ENCODE data around the gene GAK. TPM values are rescaled to one million over a fixed set of nuclear protein-coding genes. Genes with fewer than 3 reads are reported as not detected.
A peak's percentile ranks its signal among the peaks of the same experiment; 100 is the strongest.

GAK gene
- polyA plus RNA-seq, 3 donors = 52.5 to 87.8 (median 68.3) TPM

DNA sequence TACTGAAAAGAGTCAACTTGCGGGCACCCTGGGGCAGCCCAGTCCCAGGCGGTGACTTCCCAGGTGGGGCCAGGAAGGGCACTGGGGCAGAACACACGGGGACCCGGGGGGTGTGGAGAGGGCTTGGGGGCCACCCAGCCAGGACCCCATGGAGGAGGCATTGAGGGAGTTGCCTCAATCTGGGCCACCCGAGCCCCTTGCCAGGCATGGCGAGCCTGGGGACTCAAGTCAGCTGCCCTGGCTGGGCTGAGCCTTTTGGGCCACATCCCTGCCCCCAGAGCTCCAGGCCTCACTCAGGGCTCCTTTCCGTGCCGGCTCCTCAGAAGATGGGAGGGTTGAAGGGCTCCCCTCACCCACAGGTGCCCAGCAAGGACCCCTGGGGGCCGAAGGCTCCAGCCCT lies 99.6 kb downstream of the GAK start:
- no peak for DNase-seq (ENCODE audit: extremely low read depth in 1 of 11, low read depth in 9 of 11, low spot score in 4 of 11)

GRCh38 chr4:832108-832507 lies 100.0 kb downstream of the GAK start:
- DNase-seq (ENCODE audit: extremely low read depth in 1 of 11, low read depth in 9 of 11, low spot score in 4 of 11) = no peak

DNA sequence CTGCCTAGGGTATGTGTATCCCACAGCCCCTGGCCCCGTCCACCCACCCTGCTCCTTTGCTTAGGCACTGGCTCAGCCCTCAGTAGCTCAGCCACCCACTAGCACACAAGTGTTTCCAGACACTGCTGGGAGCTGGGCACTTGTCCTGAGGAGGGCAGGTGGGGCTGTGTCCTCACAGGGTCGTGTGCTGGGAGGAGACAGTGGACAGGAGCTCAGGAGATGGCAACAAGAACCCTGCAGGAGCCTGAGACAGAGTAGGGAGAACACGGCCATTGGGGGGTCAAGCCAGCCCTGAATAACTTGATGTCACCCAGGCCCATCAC lies 100.7 kb downstream of the GAK start:
- no peak for DNase-seq (ENCODE audit: extremely low read depth in 1 of 11, low read depth in 9 of 11, low spot score in 4 of 11)

GRCh38 chr4:830601-831482 lies 101.3 kb downstream of the GAK start:
- DNase-seq (ENCODE audit: extremely low read depth in 1 of 11, low read depth in 9 of 11, low spot score in 4 of 11) = no peak

GRCh38 chr4:829761-830600 lies 102.1 kb downstream of the GAK start:
- no peak for DNase-seq (ENCODE audit: extremely low read depth in 1 of 11, low read depth in 9 of 11, low spot score in 4 of 11)

DNA sequence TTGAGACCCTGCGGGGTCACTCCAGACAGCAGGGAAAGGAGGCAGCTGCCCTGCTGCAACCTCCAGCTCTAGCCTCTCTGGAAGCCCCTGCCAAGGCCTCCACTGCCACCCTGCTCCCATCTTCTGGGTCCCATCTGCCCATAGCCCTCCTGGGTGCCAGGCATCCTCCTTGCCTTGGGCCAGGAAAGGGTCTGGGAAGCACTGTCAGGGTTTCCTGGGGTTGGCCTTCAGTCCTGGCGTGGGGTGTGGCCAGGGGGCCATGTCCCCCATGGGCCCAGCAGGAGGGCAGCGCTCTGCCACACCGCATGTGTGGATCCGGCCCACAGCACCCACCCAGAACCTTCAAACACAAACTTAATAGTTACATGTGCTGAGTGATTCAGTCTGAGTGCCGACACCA lies 102.8 kb downstream of the GAK start:
- DNase-seq (ENCODE audit: extremely low read depth in 1 of 11, low read depth in 9 of 11, low spot score in 4 of 11) = no peak

DNA sequence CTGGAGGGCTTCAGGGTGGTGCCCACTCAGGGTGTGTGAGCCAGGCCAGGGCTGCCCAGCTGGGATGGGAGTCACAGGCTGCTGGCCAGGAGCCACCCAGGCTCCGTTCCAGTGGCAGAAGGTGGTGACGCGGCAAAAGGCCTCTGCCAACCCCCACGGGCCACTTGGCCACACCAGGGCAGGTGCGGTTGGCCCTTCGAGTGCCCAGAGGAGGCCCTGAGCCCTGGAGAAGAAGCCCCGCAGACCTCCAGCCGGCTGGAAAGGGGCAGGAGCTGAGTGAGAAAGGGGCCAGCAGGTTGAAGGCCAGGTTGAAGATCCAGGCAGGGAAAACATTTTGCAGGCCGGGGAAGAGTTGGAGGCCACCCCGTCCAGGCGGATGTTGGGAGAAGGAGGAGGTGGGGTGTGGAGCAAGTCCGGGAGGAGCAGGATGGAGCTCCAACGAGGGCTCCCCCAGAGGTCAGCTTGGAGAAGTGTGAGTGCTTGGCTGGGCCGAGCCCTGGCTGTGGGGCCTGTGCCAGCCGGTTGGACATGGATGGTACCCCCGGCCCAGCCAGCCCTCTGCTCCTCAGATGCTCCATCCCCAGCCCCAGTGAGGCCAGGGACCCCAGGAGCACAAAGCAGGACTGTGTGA lies 103.4 kb downstream of the GAK start:
- no peak for DNase-seq (ENCODE audit: extremely low read depth in 1 of 11, low read depth in 9 of 11, low spot score in 4 of 11)

GRCh38 chr4:827209-828081 lies 104.7 kb downstream of the GAK start:
- no peak for DNase-seq (ENCODE audit: extremely low read depth in 1 of 11, low read depth in 9 of 11, low spot score in 4 of 11)

DNA sequence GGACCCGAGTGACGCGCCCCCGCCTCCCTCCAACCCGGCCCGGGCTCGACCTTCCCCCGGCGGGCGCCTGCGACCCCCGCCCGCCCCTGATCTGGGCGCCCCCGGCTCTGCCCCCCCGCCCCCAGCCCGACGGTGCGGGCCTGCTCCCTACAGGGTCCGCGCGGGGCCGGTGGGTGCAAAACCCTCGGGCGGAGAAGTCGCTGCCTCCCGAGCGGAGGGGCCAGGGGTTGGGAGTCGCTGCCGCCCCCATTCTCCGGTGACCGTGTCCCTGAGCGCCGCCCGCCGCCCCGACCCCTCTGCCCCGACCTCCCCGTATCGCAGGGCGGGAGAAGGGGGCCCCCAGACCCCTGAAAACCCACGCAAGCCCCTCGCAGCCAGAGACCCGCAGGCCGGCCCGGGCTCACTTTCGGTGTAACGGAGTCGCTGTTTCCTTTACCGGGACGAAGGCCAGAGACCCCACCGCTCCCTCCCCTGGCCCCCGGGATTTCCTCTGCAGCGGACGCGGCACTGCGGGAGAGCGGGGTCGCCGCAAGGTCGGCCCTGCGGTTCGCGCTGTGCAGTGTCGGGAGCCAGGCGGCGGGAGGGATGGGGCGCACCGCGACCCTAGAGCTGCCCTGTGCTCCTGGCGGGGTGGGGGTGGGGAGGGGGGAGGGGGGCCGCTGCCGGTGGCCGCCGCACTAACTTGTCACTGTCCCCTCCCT lies 105.5 kb downstream of the GAK start:
- DNase-seq (ENCODE audit: extremely low read depth in 1 of 11, low read depth in 9 of 11, low spot score in 4 of 11) = no peak

DNA sequence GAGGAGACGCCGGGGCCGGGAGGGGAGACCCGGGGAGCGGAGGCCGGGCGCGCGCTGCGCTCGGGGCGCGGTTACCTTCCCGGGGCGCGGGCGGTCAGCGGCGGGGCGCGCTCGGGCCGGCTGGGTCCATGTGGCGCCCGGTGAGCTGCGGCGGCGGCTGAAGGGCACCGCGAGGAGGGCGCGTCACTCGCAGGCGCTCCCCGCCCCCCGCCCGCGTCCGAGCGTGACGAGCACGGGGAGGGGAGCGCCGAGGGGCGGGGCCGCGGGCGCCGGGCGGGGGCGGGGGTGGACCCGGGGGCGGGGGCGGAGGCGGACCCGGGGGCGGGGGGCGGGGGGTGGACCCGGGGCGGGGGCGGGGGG lies 106.2 kb downstream of the GAK start, which contains the start of gene CPLX1:
TSS of gene CPLX1 (minus strand) at position 159 of the 360 bp plus-strand sequence. CDS start 1,607 bp downstream, outside the sequence.
- no peak for DNase-seq (ENCODE audit: extremely low read depth in 1 of 11, low read depth in 9 of 11, low spot score in 4 of 11)

DNA sequence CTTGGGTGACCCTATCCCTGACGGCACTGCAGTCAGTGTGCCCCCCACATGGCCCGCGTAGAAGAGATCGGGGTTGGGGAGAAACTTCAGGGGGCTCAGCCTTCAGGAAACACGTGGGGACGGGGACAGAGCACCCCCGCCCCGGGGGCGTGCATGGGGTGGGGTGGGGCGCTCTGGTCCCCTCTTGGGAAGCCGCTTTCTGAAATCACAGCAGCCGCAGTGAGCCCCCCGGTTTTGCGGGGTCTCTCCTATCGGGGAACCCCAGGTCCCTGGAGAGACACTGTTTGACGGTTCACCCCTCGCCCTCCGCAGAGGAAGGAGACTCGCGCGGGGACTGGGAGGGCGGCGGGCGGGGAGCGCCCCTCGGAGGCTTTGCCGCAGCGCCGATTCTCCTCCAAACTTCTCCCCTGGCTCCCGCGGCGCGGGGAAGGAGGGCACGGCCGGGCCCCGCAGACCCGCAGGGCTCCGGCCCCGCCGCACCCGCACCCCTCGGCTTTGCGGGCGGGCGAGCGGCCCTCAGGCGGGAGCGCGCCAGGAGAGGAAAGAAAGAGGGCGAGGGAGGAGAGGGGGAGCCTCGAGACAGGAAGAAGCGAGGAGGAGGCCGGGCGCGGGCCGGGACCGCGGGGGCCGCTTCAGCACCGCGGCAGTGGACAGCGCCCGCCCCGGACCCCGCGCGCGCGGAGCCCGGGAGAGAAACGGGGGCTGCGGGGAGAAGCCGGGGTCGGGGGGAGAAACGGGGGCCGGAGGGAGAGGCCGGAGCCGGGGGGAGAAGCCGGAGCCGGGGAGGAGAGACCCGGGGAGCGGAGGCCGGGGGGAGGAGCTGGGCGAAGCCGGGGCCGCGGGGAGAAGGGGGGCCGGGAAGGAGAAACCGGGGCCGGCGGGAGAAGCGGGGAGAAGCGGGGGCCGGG lies 106.8 kb downstream of the GAK start:
- DNase-seq (ENCODE audit: extremely low read depth in 1 of 11, low read depth in 9 of 11, low spot score in 4 of 11) = peak in 6 of 11 donors; percentile 12 to 55 (median 38)

GRCh38 chr4:824461-825062 lies 107.6 kb downstream of the GAK start:
- no peak for DNase-seq (ENCODE audit: extremely low read depth in 1 of 11, low read depth in 9 of 11, low spot score in 4 of 11)

DNA sequence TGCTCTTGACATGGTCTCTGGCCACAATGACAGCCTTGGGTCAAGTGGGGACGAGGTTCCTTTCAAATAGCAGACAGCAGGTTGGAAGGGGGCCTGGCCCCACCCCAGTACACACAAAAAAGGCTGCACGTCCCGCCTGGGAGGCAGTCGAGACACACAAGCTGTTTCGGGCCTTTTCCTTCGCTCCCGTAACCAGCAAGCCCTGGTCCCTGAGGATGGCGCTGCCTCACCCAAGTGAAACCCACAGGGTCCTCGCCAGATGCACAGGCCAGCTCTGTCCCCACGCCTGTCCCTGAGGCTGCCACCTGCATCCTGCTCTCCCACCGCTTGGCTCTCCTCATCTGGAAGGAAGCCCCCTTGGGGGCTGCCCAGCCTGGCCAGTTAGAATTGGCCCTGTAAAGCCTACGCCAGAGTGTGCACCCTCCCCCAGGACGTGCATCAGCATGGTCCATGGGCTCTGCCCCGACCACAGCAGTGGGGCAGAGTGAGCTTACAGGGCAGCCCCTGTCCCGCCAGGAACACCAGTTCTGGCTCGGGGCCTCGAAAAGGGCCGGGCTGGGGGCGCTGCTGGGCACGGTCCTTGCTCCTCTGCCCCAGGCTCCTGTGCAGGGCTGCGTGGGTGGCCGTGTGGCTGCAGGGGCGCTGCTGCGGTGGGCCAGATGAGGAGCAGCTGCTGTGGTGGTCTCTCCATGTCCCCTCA lies 108.2 kb downstream of the GAK start:
- DNase-seq (ENCODE audit: extremely low read depth in 1 of 11, low read depth in 9 of 11, low spot score in 4 of 11) = no peak

DNA sequence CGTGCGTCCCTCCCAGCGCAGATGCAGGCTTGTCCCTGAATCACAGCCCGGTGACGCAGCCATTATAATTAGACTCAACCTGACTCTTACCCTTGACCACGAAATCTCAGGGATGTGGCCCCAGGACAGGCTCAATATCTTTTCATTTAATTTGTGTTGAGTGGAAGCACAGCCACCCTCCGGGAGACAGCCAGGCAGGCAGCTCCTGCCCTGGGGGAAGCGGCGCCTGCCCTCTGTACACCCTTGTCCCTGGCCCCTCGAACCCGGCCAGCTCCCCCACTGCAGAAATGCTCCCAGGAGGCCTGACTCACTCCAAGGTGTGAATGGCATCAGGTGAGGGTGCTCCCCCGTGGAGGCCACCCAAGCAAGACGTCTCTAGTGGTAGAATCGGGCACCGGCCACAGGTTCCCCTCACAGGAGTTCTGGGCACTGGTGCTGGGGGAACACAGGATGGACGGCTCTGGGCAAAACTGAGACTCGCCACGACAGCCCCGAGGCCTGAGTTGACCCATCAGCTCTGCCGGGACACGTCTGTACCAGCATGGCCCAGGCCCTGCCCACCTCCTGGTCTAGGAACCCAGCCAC lies 108.8 kb downstream of the GAK start:
- DNase-seq (ENCODE audit: extremely low read depth in 1 of 11, low read depth in 9 of 11, low spot score in 4 of 11) = no peak

- no peak for DNase-seq (ENCODE audit: extremely low read depth in 1 of 11, low read depth in 9 of 11, low spot score in 4 of 11)
These were observed 109.5 kb downstream of the GAK start for GRCh38 chr4:822361-823175.

Data from renal cortex interstitium (tissue), 11 donors.